ENCODE results near the gene RTP3. TPM values are rescaled to one million over a fixed set of nuclear protein-coding genes. Genes with fewer than 3 reads are reported as not detected.
A peak's percentile ranks its signal among the peaks of the same experiment; 100 is the strongest.

Gene RTP3
- total RNA-seq, 4 donors from 2014 or later = not detected

DNA sequence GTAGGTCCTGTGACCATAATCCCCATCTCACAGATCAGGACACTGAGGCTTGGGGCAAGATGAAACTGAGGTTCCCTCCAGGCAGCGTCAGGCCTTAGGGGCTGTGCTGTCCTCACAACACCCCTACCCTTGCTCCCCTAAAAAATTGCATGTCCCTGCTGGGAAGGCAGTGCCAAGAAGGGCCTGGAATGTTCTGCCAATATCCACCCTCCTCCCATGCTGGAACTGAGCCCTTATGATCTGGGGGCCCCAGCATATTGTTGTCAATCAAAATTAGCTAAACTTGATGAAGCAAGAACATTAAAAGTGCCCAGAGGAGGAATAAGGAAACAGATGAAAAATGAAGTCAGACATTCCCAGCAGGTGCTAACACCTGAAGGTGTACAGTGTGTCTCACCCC lies 13.4 kb upstream of the RTP3 start:
- intact Hi-C loops (cut with DNase I) = no loop called here

DNA sequence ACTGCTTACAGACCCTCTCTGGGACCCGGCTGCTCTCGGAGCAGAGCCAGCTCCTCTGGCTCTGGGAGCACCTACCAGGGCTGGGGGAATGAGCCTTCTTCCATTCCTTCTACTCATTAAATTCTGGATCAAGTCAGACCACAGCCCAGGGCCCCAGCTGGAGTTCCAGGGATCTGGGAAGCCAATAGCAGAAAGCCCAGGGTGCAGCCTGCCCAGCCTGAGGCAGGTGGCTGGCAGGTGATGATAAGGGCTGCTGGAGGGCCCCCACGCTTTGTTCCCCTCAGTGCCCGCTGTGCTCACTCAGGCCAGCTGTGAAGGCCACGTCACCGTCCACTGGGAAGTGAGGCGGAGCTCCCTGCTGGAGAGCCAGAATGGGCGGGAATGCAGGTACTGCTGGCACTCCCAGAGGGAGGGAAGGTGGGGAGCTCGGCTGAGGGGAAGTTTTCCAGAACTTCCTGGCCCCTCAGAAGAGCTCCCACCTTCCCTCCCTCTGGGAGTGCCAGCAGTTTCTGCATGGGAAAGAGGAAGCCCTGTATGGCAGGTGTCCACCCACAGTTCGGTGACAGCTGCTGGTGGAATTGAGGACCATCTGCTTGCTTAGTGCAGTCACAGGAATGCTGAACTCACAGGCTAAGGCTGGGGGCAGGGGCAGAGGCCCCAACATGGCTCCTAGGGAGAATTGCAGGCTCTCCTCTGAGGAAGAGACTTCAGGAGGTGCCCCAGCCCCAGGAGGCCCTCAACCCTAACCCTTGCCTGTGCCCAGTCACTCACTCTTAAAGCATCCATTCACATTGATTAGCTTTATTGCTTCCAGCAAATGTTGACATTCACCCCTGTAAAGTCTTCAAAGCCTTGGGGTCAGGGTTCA lies 12.6 kb upstream of the RTP3 start:
- 19 to 22% methylated on average over 8 to 10 of the region's 10 CpGs for WGBS, 2 donors
- intact Hi-C loops (cut with DNase I) = no loop called here
- Histone ChIP-seq H3K27me3 (no peaks in the 10 kb centered on the region), H3K27ac (peak overlapping the region; percentile 98 to 100 (median 99)), H3K9me3 (no peaks in the 10 kb centered on the region), H3K4me3 (replicated peaks in 1 of 3) (no peak overlapping the region), H3K4me1 (peaks cover 42 to 51% of the 10 kb centered on the region in 2 donors), H3K36me3 (no peaks in the 10 kb centered on the region)
- TF ChIP-seq POLR2A (IDR thresholded peaks at IDR 0.05) (peak in 1 of 2 donors; percentile 96), CTCF (IDR thresholded peaks at IDR 0.05) (no peak)
- DNase-seq = peak; percentile 97 to 98

More for the DNA sequence above, 13.4 kb upstream of the RTP3 start:
- WGBS, 2 donors = 89 to 100% methylated on average over 1 of the region's 1 CpG
- Histone ChIP-seq H3K4me1 (peaks cover 42 to 47% of the 10 kb centered on the region in 2 donors), H3K36me3 (no peaks in the 10 kb centered on the region), H3K27me3 (no peaks in the 10 kb centered on the region), H3K27ac (peak overlapping the region; percentile 98 to 100 (median 99)), H3K4me3 (replicated peaks in 1 of 3) (no peak overlapping the region), H3K9me3 (no peaks in the 10 kb centered on the region)
- DNase-seq = no peak
- TF ChIP-seq CTCF (IDR thresholded peaks at IDR 0.05) (no peak), POLR2A (IDR thresholded peaks at IDR 0.05) (no peak)

DNA sequence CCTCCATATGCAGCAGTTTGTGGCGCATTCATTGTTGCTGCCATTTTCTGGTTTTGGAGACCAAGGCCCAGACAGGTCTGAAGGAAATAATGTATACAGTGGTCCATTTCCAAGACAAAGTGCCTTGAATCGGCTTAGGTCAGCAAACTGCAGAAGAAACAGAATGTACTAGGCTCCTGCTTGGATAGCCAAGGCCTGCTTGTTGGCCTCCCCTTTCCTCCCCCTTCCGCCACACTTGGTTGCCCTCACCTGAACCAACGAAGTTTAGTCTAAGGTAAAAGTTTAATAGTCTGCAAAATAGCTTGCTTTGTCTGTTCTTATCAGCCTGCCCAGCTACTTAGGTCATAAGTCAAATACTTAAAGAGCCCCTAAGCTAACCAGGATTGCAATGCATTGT lies 12.0 kb upstream of the RTP3 start:
- peak overlapping the region; percentile 98 to 100 (median 99) for H3K27ac ChIP-seq
- DNase-seq = peak; percentile 89 to 90
- no peaks in the 10 kb centered on the region for H3K36me3 ChIP-seq
- no peaks in the 10 kb centered on the region for H3K9me3 ChIP-seq
- H3K4me1 ChIP-seq = peaks cover 42 to 51% of the 10 kb centered on the region in 2 donors
- no peak overlapping the region for H3K4me3 ChIP-seq (replicated peaks in 1 of 3)
- peak in 1 of 2 donors; percentile 32 for TF ChIP-seq POLR2A (IDR thresholded peaks at IDR 0.05)
- no peak for TF ChIP-seq CTCF (IDR thresholded peaks at IDR 0.05)
- H3K27me3 ChIP-seq = no peaks in the 10 kb centered on the region
- WGBS, 2 donors = 47 to 64% methylated on average over 4 of the region's 4 CpGs
- intact Hi-C loops (cut with DNase I) = no loop called here

DNA sequence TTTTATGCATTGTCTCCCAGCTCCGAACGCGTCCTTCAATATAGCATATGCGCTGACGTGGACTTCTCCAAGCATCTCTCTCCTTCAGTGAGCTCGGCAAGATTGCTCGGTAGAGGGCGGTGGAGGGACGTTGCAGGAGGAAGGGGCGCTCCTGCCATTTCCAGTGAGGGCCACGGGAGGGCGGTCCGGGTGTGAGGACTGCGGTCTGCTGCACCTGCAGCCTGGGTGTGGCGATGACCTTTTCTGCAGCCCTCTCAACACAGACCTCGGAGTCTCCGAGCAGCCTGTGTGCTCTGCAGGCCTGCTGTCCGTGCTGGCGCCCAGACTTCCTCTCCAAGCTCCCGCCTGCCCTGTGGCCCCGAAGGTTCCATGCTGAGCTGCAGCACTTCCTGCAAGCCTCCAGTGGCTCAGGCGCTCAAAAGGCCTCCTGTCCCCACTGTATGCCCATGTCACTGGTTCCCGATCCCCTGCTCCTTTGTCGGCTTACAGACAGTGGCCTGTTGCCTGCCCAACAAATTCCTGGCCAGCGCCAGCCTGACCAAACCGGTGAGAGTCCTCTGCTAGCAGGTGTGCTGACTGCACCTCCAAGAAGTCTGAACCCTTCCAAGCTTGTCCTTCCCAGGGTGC lies 8.9 kb upstream of the RTP3 start:
- Histone ChIP-seq H3K9me3 (no peaks in the 10 kb centered on the region), H3K36me3 (no peaks in the 10 kb centered on the region), H3K4me1 (peaks cover 35 to 46% of the 10 kb centered on the region in 2 donors), H3K4me3 (replicated peaks in 1 of 3) (no peak overlapping the region), H3K27ac (peak overlapping the region; percentile 42 to 69 (median 57)), H3K27me3 (no peaks in the 10 kb centered on the region)
- 8 to 15% methylated on average over 22 to 26 of the region's 26 CpGs for WGBS, 2 donors
- TF ChIP-seq CTCF (IDR thresholded peaks at IDR 0.05) (peak; percentile 93 to 100 (median 99)), POLR2A (IDR thresholded peaks at IDR 0.05) (peak in 1 of 2 donors; percentile 21)
- intact Hi-C loops (cut with DNase I) = loop anchor here (2.0 kb wide), 1 partner anchor 140 kb away; no protein-coding TSS in a partner anchor
- peak; percentile 98 for DNase-seq

All from thyroid gland (tissue), 4 donors.